ENCODE measurements around the gene CENPF.
A peak's percentile ranks its signal among the peaks of the same experiment; 100 is the strongest.
"Not testable (repeated sequence)": the region's sequence is repeated elsewhere in the genome, so short reads cannot be mapped to it uniquely, and the experiment has no call there.

The CENPF gene

DNA sequence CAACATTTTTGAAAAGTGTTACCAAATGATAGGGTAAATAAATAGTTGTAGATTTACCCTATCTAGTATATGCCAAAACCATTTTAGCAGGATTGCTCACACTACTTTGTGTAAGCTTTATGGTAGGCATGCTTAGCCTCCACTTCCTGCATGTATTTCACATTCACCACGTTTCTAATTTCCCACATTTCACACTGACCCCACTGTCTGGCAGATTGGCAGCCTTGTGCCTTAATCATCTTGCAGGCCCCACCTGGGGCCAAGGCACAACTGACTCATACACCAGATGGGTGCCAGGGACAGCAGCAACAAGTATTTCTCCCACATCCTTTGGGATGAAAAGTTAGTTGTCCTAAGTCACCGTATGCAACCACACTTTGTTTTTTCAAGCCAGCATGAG is 21.2 kb upstream of the CENPF start:
- H3K27ac ChIP-seq: peak overlapping the region in 4 of 21 experiments; percentile 0 to 51 (median 30)
- no peak overlapping the region for H3K4me3 ChIP-seq

DNA sequence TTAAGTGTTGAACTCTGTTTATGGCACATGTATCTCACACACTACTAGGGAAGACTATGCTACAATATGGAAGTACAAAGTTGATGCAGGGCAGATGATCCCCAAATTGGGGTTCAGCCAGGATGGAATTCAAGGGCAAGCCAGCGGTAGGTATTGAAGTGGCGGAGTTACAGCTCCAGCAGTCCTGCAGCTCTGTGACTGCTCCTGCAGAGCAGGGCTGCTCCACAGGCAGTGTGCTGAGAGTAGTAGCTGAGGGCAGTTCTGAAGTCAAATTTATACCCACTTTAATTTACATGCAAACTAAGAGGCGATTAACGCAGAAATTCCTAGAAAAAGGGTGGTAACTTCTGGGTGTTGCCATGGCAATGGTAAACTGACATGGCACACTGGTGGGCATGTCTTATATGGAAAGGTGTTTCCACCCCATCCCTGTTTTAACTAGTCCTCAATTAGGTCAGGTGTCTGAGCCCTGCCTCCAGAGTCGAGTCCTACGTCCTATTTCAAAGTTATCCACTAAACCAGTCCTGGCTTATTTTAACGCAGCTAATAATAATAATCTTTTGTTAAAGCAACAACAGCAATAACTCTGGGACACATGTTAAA is 20.6 kb upstream of the CENPF start:
- no peak overlapping the region for H3K4me3 ChIP-seq
- peak overlapping the region in 4 of 21 experiments; percentile 0 to 51 (median 34) for H3K27ac ChIP-seq

DNA sequence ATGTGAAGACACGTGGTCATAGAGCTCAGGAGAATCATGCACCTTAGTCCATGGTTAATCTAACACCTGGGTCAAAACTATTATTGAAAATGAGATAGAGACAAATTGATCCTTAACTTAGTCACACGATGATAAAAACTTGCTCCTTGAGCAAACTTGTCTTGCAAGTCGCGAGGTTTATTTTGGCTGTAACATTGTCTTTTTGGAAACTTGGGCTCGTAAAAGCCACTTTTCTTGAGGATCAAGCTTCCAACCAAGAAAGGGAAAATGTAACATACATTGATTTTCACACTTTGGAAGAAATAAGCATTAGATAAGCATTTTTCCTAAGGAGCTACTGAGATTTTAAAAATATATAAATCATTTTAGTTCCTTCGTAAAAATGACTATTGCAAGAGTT is 19.9 kb upstream of the CENPF start:
- Histone ChIP-seq H3K27ac (peak overlapping the region in 1 of 21 experiments; percentile 39), H3K4me3 (no peak overlapping the region)

DNA sequence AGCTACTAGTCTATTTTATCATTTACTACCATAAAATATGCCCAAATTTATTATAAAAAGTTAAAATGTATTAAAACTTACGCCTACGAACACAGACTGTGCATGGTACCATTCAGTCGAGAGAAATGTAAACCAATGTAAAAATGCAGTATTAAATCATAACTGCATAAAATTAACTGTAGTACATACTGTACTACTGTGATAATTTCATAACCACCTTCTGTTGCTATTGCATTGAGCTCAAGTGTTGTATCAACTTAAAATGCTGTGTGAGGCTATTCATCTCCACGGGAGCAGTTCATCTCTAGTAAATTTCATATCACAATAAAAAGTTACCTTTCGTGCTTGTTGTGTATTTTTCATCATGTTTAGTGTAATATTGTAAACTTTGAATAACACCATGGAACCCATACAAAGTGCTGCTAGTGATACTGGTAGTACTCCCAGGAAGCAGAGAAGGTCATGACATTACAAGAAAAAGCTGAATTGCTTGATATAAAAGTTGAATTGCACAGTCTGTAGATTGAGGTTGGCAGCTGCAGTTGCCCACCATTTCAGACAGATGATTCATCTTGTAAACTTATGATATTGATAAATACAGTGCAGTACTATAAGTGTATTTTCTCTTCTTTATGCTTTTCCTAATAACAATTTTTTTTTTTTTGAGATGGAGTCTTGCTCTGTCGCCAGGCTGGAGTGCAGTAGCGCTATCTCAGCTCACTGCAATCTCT is 19.0 kb upstream of the CENPF start:
- H3K4me3 ChIP-seq: no peak overlapping the region
- H3K27ac ChIP-seq: peak overlapping the region in 1 of 21 experiments; percentile 8

DNA sequence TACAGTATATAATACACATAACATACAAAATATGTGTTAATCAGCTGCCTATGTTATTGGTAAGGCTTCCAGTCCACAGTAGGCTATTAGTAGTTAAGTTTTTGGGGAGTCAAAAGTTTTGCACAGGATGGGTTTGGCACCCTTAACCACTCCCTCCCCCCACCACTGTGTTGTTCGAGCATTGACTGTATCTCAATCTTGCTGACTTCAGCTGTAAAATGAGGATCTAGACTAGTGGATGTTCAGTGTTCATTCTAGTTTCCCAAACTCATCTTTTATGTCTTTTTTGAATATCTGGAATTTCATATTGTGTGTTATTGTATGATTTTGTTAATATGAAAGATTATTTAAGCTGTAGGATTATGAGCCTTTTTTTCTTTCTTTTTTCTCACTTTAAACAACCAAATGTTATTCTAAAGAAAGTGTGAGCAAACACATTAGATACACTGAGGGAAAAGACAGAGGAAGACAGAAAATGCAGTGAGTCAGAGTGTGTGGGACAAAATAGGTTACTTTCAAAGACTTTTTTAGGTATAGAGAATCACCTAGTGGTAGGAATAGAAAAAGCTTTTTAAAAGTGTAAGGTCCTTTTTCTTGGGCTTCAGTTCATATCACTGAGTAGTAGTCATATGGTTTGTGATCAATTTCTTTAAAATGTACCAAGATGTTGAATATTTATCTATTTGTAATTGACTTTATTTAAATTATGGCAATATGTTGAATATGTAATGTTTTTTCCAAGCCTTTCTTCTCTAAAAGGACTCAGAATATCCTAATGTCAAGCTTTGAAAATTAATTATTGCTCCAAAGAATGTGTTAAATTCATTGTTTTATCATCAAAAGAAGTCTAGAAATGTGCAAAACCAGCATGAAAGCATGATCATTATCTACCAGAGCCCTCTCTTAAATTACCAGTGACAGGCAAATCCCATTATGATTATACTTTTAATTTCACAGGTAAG is 17.9 kb upstream of the CENPF start:
- Histone ChIP-seq H3K27ac (peak overlapping the region in 1 of 21 experiments; percentile 8), H3K4me3 (no peak overlapping the region)

DNA sequence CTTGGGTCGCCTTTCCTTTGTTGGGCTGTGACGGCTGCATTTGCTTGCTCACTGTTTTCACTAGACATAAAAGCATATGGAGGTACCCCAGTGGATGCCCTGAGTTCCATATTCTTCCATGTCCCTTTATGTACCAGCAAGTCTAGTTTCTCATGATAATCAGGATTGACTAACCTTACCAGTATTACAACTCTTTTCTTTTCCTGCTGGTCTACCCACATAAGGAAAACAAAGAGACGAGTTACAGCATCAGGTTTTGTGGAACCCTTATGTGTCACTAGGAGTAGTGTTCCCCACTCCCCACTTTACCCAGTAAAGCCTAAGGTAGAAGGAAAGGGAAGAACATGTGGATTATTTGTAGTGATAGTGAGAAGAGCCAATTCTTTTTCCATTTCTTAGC is 16.4 kb upstream of the CENPF start:
- Histone ChIP-seq H3K27ac (peak overlapping the region in 2 of 21 experiments; percentile 9 to 14), H3K4me3 (no peak overlapping the region)

DNA sequence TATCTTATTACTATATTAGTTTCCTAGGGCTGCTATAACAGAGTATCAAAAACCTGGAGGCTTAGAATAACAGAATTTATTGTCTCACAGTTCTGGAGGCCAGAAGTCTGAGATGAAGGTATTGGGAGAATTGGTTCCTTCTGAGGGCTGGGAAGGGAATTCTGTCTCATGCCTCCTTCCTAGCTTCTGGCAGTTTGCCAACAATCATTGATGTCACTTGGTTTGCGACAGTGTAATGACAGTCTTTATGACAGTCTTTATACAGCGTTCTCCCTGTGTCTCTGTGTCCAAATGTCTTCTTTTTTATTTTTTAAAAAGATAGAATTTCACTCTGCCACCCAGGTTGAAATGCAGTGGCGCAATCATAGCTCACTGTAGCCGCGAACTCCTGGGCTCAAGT is 15.8 kb upstream of the CENPF start:
- H3K27ac ChIP-seq: peak overlapping the region in 2 of 21 experiments; percentile 9 to 14
- no peak overlapping the region for H3K4me3 ChIP-seq

DNA sequence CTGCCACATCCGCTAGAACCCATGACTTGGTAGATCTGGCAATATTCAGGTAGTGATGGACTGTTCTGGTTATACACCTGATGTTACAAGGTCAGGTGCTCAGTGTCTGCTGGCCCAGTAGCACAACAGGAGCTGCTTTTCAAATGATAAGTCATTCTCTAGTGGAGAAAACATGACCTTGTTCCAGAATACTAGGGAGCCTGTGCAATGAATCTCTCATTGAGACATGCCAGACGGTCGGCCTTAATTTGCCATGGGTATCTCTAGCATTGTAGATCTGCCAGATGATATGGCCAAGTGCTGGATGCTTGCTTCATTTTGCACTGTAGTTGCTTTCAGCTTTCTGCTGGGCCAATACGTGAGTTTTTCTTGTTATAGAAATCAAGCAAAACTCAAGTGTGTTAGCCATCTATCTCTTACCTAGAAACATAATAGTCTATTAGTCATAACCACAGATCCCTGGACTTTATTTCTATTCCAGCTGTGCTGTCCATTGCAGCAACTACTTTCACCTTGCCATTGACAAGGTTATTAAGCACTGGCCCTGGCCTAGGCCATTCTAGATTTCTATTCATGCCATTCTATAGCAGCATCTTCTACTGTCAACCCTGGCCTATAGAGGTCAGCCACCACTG is 13.9 kb upstream of the CENPF start:
- no peak overlapping the region for H3K27ac ChIP-seq
- H3K4me3 ChIP-seq: no peak overlapping the region

DNA sequence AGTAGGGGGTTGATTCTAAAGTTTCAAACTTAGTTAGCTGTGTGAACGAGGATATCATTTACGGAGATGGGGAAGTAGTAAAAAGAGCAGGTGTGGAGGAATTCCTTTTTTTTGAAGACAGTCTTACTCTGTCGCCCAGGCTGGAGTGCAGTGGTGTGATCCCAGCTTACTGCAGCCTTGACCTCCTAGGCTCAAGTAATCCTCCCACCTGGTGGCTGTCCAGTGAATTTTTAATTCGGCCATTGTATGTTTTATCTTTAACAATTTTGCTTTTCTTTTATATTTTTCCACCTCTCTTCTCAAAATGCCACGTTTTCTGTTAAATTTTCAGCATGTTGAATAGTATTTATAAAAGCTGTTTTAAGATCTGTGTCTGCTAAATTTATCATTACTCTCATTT is 12.3 kb upstream of the CENPF start:
- no peak overlapping the region for H3K27ac ChIP-seq
- H3K4me3 ChIP-seq: no peak overlapping the region

DNA sequence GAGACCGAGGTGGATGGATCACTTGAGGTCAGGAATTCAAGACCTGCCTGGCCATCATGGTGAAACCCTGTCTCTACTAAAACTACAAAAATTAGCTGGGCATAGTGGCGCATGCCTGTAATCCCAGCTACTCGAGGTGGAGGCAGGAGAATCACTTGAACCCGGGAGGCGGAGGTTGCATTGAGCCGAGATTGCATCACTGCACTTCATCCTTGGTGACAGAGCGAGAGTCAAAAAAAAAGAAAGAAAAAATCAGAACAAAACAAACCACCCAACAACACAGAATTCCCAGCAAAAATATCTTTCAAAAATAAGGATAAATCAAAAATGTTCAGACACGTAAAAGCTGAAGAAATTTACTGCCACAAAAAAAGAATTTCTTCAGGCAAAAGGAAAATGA is 11.1 kb upstream of the CENPF start:
- H3K4me3 ChIP-seq, H3K27ac ChIP-seq: not testable (repeated sequence)

DNA sequence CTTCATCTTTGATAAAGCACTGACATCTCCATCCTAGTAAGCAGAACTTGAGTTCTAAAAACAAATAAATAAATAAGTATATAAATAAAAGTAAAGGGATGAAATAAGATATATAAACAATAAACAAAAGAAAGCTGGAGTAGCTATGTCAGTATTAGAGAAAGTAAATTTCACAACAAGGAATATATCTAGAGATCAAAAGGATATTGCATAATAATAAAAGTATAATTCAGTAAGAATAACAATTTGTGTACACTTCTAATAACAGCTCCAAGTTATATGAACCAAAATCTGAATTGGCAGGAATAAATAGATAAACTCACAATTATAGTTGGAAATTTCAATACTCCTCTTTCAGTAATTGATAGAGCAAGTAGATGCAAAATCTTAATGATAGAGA is 9.8 kb upstream of the CENPF start:
- Histone ChIP-seq H3K27ac (no peak overlapping the region), H3K4me3 (no peak overlapping the region)

DNA sequence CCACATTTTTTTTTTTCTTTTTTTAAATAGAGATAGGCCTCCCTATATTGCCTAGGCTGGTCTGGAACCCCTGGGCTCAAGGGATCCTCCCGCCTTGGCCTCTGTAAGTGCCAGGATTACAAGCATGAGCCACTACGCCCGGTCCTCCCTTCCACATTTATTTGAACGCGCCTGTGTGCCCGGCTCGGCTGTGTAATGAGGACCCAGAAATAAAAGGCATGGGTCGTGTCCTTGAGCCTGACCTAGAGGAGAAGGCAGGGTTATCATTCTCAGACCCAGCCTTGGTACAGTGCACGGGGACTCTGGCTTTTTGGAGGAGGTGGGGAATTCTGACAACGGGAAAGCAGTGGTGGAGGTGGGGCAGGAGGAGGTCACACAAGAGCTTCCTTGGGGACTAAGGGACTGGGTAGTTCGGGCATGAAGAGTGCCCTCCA is 841 bp downstream of the CENPF start:
- Histone ChIP-seq H3K4me3 (peak overlapping the region; percentile 51 to 99 (median 78)), H3K27ac (peak overlapping the region in 1 of 21 experiments; percentile 47)

DNA sequence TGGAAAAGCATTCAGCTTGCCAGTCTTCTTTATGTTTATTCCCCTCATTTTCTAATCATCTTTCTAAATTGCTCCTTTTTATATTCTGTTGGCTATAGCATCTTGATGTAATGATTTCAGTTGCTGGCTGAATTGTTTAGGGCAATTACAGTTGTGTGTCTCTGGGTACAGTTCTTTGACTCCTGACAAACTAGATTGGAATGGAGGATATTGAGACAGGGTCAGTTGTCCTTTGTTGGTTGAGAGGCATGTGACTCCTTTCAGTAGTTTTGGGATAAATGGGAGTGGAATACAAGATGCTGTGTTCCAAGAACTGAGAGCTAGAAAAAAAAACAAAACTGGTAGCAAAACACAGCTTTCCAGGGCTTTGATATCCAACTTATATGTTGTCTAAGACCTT is 1.5 kb downstream of the CENPF start:
- Histone ChIP-seq H3K4me3 (peak overlapping the region in 3 of 7 experiments; percentile 78 to 99 (median 94)), H3K27ac (no peak overlapping the region)

DNA sequence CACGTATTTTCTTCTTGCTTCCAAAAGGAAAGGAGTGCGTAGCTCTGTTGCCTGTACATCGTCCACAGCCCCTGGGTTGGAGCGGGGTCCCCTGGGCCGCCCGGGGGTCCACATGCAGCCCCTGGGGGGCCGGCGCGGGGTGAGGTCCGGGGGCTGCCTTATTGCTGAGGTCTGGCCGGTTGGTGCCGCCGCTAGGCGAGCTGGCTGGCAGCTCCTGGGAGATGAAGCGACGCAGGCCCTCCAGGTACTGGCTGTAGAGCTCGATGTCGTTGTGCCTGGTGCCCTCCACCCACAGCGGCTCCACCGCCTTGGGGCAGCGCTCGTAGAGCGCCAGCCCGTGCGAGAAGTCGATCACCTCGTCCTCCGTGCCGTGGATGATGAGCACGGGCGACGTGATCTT is 2.5 kb downstream of the CENPF start:
- not testable (repeated sequence) for H3K4me3 ChIP-seq, H3K27ac ChIP-seq

DNA sequence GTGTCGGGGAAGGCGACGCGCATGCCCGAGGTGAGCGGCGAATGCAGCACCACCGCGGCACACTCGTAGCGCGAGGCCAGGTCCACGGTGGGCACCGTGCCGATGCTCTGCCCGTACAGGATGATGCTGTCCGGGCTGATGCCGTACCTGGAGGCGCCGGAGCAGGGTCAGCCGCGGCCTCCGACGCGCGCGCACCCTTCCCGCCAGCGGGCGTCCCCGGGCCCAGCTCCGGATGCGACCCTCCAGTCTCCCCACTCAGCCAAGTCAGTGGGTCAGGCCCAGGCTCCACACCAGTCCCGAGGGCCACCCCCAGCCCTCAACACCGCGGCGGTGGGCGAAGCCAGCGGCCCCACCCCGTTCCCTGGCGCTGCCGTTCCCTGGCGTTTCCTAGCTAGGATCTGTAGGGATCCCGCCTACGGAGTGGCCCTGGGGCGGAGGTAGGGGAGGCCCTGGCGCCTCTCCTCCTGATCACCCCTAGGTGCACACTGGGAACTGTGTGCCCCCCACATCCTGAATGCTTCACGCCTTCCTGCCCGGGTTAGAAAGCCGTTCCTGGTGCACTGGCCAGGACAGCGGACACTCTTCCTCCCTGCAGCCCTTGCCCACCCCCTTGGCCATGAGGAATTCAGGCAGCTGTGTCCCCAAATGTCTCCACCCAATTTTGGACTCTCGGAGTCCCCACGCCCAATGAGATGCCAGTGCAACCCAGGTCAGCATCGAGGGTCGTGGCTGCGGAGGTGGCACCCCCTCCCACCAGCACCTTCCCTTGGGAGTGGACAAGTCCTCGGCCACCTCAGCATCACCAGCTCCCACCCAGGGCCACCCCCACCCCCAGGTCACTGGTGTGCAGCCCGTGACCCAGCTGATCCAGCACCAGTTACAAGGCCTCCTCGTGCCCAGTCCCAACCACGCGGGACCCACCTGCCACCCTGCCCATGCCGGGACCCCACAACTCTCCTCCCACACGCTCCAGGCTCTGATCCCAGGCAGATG is 3.2 kb downstream of the CENPF start:
- H3K4me3 ChIP-seq, H3K27ac ChIP-seq: not testable (repeated sequence)

DNA sequence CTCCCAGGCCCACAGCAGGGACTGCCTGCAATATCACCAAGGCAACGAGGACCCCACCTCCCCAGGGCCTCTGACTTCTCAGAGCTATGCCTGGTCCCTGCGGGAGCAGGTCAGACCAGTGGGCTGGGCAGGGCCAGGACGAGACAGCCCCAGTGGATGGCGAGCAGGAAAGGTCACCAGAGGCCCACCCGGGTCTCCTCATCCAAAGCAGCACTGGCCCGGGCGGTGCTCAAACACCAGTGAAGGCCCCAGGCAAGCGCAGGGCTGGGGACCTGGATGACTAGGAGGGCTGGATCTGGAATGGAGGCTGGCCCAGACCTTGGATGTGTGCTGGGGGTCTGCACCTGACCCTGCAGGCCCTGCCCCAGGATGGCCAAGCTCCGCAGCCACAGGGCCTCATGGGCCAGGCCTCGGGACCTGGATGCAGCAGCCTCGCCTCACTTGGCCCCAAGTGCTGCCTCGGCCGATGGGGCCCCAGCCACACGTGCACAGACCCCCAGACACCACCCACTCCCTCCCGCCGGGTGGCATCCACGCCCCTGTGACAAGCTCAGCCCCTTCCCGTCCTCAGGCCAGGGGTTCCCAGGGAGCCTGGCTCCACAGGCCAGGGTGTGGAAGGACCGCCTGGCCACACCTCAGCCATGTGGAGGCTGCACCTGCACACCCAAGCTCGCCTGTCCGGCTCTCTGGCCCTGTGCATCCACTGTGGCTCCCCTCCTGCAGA is 4.7 kb downstream of the CENPF start:
- H3K4me3 ChIP-seq, H3K27ac ChIP-seq: not testable (repeated sequence)

DNA sequence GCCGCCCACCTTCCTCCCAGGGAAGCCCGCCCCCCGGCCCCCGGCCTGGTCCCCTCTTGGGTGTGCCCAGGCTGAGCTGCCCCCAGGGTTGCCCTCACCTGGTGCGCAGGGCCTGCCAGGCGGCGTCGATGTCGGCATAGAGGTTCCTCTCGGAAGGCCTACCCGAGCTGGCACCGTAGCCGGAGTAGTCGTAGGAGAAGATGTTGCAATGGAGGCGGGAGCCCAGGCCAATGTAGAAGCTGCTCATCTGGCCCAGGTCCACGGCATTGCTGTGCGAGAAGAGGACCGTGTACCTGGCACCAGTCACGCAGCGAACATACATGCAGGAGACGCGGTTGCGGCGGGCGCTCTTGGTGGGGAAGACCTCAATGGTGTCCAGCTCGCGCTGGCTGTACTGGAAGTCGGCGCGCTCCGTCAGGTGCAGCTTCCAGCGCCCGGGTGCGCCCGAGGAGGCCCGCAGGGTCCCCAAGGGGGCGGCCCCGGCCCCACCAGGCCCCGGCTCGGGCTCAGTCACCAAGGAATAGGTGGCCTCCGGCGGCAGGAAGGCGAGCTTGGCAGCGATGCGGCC is 5.3 kb downstream of the CENPF start:
- not testable (repeated sequence) for H3K27ac ChIP-seq, H3K4me3 ChIP-seq

DNA sequence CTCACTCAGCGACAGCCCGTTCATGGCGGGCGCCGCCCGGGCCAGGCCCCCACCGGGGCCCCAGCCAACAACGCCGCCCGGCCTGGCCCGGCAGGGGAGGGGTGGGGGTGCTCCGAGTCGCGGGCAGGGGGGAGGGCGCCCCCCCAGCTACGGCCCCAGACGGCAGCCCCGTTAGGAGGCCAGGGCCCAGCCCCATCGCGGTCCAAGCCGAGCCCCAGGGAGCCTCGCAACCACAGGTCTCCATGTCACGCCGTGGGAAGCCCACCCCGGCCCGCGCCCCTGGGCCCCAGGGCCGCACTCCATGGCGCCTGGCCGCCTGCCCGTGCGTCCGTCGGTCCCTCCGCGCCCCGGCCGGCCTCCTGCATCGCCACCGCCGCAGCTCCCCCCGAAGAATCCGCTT is 5.8 kb downstream of the CENPF start:
- H3K27ac ChIP-seq, H3K4me3 ChIP-seq: not testable (repeated sequence)
